ENCODE results near the gene GAL3ST2.

GRCh38 chr2:241797441-241798080 lies 20.9 kb downstream of the GAL3ST2 start:
- TF ChIP-seq EZH2 (IDR thresholded peaks at IDR 0.05; ENCODE audit: insufficient read depth, poor library complexity, severe bottlenecking) (no peak), EZH2phosphoT487 (IDR thresholded peaks at IDR 0.05; ENCODE audit: insufficient read depth, low read depth) (no peak)

Data from GM23248 (cell line).